DMS53 treated with DMSO at 0.1 percent for 48 hours (cell line): Measurements from ENCODE around the gene MED12L.
"Not testable (repeated sequence)": the region's sequence is repeated elsewhere in the genome, so short reads cannot be mapped to it uniquely, and the experiment has no call there.

ENCODE experiments used
- DNase-seq: peaks from one replicate; lab custom pipeline; 2025; ENCODE audit not compliant: unreplicated experiment; lab: John Stamatoyannopoulos, UW

MED12L gene

GRCh38 chr3:151133917-151134450, 48.5 kb downstream of the MED12L start:
- no peak for DNase-seq

DNA sequence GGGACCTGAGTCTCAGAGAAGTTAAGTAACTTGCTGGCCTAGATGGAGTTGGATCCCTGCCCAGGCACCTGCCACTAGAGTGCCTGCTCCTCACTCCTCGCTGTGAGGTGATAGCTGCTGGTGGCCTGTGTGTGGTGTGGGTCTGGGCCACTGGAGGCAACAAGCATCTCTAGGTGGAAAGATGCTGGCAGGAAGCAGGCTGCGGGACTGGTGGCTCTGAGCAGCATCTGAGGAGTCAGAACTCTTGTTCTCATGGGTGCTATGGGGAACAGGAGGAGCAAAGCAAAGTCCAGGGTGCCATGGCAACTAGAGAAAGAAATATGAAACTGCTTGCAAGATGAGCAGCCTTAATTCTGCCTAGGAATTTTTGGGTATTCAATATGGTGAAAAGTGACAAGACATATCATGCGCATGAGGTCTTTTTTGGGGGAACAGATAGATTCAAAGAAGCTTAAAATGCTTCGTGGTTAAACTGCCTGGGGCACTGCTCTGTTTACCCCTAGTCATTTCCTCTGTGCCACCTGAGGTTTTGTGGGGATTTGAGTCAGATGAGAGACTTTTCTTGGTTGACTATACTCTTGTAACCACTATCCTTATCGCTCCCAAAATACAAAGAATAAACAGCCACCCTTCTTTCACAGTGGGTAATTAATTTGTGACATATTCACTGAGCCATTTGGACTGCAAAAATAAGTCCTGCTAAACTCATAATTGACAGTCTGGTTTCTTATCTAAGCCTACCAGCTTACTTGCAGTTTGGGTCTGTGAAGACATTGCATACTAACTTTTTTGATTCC, 50.3 kb downstream of the MED12L start:
- no peak for DNase-seq

GRCh38 chr3:151142929-151143328, 57.5 kb downstream of the MED12L start:
- no peak for DNase-seq

DNA sequence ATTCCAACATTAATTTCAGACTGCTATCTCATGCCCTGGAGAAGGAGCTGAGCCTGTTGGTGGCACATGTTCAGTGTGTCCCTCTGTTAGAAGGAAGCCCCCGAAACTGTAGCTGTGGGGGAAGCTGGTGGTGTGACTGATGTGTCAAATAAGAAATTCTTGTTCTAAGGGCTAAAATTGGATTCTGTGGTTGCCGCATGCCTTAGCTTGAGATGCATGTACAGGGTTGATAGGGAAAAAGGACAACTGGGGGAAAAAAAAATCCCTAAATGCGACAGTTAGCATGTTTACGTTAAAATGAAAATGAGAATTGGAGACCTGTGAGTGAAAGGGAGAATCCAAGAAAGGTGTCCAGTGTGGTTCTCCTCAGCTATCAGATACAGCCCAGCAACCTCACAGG, 58.6 kb downstream of the MED12L start:
- DNase-seq, result no peak

DNA sequence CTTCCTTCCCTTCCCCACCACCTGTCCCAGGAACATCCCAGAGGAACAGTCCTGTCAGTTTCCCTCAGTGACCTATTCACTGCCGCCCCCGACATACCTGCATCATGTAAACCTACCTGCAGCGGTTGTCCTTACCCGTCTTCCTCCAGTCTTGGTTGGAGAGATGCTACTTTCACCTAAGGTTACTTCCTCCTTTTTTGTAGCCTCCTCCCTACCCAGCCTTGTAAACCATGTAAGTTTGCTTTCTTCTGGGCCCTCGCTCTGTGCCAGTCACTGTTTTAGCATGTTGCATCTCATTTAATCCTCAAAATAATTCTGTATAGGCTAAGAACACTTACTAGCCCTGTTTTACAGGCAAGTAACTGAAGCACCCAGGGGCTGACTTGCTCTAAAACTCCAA, 59.3 kb downstream of the MED12L start:
- DNase-seq, result no peak

DNA sequence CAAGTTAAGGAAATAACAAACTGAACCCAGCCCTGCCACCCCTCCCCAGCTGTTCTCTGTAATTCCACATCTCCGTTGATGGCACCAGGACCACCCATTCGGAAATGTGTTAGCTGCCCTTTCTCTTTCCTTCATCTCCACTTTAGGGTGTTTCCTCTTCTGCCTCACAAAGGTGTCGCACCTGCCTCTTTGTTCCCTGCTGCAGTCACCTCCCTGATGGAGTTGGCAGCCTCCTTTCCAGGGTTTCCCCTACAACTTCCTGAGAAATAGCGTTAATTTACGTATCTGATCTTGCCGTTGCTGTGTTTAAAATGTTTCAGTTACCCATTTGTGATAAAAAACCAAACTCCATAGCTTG, 60.2 kb downstream of the MED12L start:
- DNase-seq, result no peak

- DNase-seq, result peak; percentile 55
Observed at GRCh38 chr3:151146071-151146730, 60.7 kb downstream of the MED12L start.

DNA sequence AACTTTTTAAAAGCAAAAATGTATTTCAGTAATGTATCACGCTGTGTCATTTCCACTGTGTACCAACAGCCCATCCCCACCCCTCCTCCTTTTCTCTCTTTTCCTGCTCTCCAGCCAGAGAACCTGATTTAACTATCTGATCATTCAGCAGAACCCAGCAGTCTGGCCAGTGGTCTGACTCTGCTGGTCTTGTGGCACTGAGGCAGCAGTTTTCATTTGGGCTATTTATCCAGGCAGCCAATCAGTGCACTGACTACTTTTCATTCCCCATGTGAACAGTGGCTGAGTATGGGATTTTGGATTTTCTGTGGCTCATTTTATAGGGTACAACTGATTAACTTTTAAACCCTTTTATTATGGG, 61.2 kb downstream of the MED12L start:
- no peak for DNase-seq

DNA sequence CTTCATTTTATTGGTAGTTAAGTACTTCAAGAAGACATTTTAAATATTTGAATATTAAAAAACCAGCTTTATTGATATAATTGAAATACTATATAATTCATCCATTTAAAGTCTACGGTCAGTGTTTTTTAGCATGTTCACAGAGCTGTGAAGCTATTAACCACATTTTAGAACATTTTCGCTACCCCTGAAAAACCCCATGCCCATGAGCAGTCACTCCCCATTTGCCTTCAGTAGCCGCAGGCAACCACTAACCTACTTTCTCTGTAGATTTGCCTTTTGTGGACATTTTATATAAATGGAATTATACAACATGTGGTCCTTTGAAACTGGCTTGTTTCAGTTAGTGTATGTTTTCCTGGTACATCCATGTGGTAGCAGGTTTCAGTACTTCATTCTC, 61.8 kb downstream of the MED12L start:
- no peak for DNase-seq

- DNase-seq, result no peak
Observed at GRCh38 chr3:151152455-151153079, 67.1 kb downstream of the MED12L start.

- no peak for DNase-seq
Observed at GRCh38 chr3:151154566-151154965, 69.1 kb downstream of the MED12L start.

DNA sequence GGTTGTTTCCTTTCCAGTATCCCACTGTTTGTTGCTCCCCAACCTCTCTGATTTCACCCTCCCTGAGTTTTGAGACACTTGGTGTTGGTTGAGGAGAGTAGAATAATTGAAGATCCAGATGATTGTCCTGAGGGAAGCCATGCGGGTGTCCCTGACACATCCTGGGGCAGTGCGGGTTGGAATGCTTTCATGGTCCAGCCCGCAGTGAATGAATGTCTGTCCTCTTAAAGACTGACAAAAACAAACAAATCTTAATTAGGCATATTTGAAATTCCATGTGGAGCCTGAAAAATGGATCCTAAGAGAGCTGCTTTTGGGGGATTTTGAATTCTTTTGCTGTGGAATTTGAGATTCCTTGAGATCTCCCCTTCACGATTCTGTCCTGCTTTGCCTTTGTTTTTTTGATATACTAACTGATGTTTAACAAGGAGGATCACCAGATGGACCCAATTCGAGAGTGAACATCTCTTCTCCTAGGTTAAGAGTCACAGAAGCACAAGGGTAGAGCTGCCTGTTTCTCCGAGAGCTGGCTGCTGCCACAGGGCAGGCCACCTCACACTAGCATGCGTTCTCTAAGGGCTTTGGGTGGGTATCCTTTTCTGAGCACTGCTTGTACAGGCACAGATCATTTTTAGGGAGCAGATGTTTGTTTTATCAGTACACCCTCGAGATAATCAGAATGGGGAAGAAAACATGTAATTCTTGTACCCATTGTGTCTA, 70.1 kb downstream of the MED12L start:
- DNase-seq, result no peak

DNA sequence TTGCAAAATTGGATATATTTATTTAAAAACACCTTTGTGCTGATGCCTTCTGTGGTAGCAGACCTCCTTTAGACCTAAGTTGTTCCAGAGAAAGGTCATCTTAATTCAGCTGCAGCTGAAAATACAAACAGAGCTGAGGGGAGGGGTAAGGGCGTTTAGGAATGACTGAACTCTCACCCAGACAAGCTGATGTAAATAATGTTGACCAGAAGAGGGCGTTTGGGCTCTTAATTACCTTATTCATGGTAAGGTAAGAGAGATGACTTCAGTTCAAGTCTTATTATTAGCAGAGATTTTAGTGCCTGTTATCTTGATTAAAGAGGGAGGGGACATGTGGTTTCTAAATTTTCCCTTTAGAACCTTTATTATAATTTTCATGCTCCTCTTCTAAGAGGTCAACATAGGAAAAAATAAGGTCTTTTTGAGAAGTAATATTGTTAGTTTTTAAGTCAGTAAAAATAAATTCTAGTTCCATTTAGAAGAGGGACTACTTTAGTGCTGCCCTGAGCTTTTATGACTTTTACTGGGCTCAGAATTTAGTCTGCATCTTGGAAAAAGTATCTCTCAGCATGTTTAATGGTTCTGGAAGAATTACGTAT, 71.3 kb downstream of the MED12L start:
- DNase-seq, result peak; percentile 23

DNA sequence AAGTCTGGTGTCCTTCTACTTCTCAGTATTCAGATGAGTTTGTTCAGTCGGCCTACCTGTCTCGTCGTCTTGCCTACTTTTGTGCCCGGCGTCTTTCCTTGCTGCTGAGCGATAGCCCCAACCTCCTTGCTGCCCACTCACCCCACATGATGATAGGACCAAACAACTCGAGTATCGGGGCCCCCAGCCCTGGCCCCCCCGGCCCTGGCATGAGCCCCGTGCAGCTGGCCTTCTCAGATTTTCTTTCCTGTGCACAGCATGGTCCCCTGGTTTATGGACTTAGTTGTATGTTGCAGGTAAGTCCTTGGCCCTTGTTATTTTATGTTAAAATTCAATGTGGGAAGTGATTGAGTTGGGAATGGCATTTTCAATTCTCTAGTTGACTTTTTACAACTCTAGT, 74.3 kb downstream of the MED12L start:
- no peak for DNase-seq

DNA sequence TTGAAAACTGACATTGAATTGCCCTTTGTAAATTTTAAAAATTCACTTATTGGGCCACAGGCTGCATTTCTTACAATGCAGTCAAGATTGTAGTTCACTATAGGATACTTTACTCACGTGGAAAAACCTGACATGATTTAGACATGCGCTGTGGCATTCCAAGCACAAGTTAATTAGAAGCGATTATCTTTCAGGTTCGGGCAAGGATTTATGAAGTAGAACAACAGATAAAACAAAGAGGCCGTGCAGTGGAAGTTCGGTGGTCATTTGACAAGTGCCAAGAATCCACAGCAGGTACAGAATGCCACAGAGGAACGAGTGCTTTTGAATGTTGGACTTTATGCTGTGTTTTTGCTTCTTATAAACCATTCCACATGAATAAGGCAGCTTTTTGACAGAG, 79.8 kb downstream of the MED12L start:
- DNase-seq, result no peak

DNA sequence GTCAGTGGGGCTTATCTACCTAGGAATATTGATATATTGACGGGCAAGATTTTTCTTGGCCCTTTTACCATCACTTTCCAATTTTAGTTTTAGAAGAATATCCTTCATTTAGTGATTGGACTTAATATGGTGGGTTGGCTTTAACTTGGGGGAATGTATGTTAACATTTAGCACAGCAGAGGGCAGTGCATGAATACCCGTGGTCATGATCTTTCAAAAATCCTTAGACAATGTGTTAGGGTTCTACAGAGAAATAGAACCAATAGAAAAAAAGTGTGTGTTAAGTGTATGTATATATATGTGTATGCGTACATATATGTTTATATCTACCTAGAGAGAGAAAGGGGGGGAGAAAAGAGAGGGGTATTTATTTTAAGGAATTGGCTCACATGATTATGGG, 80.7 kb downstream of the MED12L start:
- DNase-seq, result no peak

GRCh38 chr3:151168269-151169094, 83.0 kb downstream of the MED12L start:
- peak; percentile 39 for DNase-seq

DNA sequence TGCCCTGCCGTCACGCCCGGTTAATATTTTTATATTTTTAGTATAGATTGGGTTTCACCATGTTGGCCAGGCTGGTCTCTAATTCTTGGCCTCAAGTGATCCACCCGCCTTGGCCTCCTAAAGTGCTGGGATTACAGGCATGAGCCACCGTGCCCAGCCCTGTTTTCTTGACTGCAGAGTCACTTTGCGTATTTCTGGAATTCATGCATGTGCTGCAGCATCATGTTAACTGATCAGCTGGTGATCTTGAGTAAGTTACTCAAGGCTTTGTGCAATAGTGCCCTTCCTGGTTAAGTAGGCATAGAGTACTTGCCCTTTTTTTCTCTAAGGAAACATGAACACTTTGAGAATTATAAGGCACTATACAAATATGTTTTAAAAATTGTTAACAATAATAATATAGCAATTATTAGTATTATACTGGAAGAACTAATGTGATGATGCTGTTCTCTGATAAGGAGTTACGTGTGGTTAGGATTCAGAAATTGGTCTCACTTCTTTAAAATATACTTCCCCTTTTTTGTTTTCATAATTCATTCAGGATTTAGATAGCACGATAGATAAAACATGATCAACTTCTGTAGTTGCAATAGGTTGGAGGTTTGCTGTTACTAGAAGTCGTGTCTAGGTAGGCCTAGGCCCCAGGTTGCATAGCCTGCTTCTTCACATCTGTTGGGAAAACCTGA, 83.9 kb downstream of the MED12L start:
- no peak for DNase-seq

- DNase-seq, result not testable (repeated sequence)
Observed at GRCh38 chr3:151169948-151170679, 84.7 kb downstream of the MED12L start.
